A549 (cell line): ENCODE results near the gene GGTA1.

Source experiments
- CEBPB ChIP-seq, 2 experiments: fragments of >200 bp in 1 of 2; sonication (Bioruptor Twin) in 1 of 2; formaldehyde crosslinking in 1 of 2; IDR thresholded peaks; 2 replicates each; pipeline ENCODE4 v1.6.1; 2012 to 2016
- CTCF ChIP-seq: fragments of >200 bp; sonication (Bioruptor Twin); formaldehyde crosslinking; IDR thresholded peaks from 3 replicates; pipeline ENCODE4 v1.5.1; 2016
- EHMT2 ChIP-seq: fragments of 200-600 bp; sonication (generic); IDR thresholded peaks from 2 replicates; pipeline ENCODE4 v1.6.1; 2016; ENCODE audit warnings: antibody characterized with exemption, low read depth, mild to moderate bottlenecking, moderate library complexity
- ELK1 ChIP-seq: fragments of 150-350 bp; IDR thresholded peaks from 2 replicates; pipeline ENCODE4 v1.6.1; 2014; ENCODE audit warnings: low read depth, mild to moderate bottlenecking, low read length
- EP300 ChIP-seq, 2 experiments: fragments of >200 bp; sonication (Bioruptor Twin); formaldehyde crosslinking; IDR thresholded peaks; 2 replicates in 1 of 2; 3 replicates in 1 of 2; pipeline ENCODE4 v1.6.1; 2016 to 2017
- MAX ChIP-seq: IDR thresholded peaks from 2 replicates; pipeline ENCODE4 v1.6.1; 2012
- RAD21 ChIP-seq, 2 experiments: fragments of >200 bp in 1 of 2; sonication (Bioruptor Twin) in 1 of 2; formaldehyde crosslinking in 1 of 2; IDR thresholded peaks in 1 of 2; conservative IDR thresholded peaks in 1 of 2; 2 replicates in 1 of 2; 3 replicates in 1 of 2; pipeline ENCODE4 v1.6.1; 2012 to 2018; ENCODE audit warnings: inconsistent platforms in 1 of 2

- TF ChIP-seq EP300 (IDR thresholded peaks at IDR 0.05) (no peak), EHMT2 (no peak), CEBPB (IDR thresholded peaks at IDR 0.05) (no peak), RAD21 (conservative IDR thresholded peaks at IDR 0.05 in 1 of 2, IDR thresholded peaks at IDR 0.05 in 1 of 2) (no peak), CTCF (no peak), MAX (no peak), ELK1 (no peak)
These were observed 27.7 kb upstream of the GGTA1 start for GRCh38 chr9:121527371-121527770.
